ENCODE data around the gene NMD3. TPM values are rescaled to one million over a fixed set of nuclear protein-coding genes. Genes with fewer than 3 reads are reported as not detected.

NMD3 gene
- total and polyA plus RNA-seq, 2 of the 4 experiments (the other 2 are of a cell fraction) = 33.8 to 95.0 TPM

GRCh38 chr3:161265916-161266571, 44.9 kb downstream of the NMD3 start:
- Histone ChIP-seq H3K27me3 (ENCODE audit: control insufficient read depth, insufficient read depth, low read length) (no peaks in the 10 kb centered on the region), H2AFZ (replicated peaks; ENCODE audit: low read length, poor library complexity) (no peak overlapping the region), H3K4me2 (ENCODE audit: low read depth, low read length) (no peak overlapping the region), H3K9ac (ENCODE audit: low read depth, low read length) (no peak overlapping the region), H2BK15ac (ENCODE audit: low read depth, low read length) (peak overlapping the region; percentile 86), H3K9me1 (ENCODE audit: insufficient read depth, low read length) (no peaks in the 10 kb centered on the region), H2BK120ac (ENCODE audit: low read depth, low read length) (peak overlapping the region; percentile 93), H3K18ac (ENCODE audit: low read depth, low read length) (peak overlapping the region; percentile 95; the same call in 1 of the 2 replicates), H2AK5ac (ENCODE audit: low read depth, low read length) (peak overlapping the region; percentile 83), H4K91ac (ENCODE audit: insufficient read depth, low read depth, low read length) (peak overlapping the region; percentile 87), H2BK20ac (ENCODE audit: low read depth, low read length) (peak overlapping the region; percentile 63), H2AK9ac (replicated peaks; ENCODE audit: low read depth, low read length, poor library complexity) (no peak overlapping the region), H3K4me3 (ENCODE audit: insufficient read depth, low read depth, low read length) (no peak overlapping the region), H2BK5ac (ENCODE audit: low read depth, low read length, poor library complexity, severe bottlenecking) (peak overlapping the region; percentile 93), H3K27ac (ENCODE audit: insufficient read depth, low read length) (peak overlapping the region; percentile 64), H3K56ac (ENCODE audit: extremely low read depth, insufficient read depth, low read length) (peak overlapping the region; percentile 62; the same call in 1 of the 2 replicates), H4K5ac (ENCODE audit: low read depth, low read length) (peak overlapping the region; percentile 95; the same call in 1 of the 2 replicates), H3K79me1 (ENCODE audit: low read depth in 1 of 2, low read length in 2 of 2) (peaks cover 0 to 11% of the 10 kb centered on the region in 2 experiments; a peak in 3 of 4 replicates), H4K8ac (ENCODE audit: low read depth in 2 of 2, low read length in 2 of 2) (peak overlapping the region; percentile 72 to 97), H3K36me3 (ENCODE audit: control insufficient read depth, insufficient read depth, low read length) (peaks cover 5% of the 10 kb centered on the region; the same call in 1 of the 2 replicates), H3K4ac (ENCODE audit: low read depth, low read length) (peak overlapping the region; percentile 74), H4K20me1 (ENCODE audit: insufficient read depth, low read length) (no peaks in the 10 kb centered on the region), H3K4me1 (ENCODE audit: control insufficient read depth, insufficient read depth, low read length) (peaks cover 6% of the 10 kb centered on the region), H3K23ac (ENCODE audit: low read depth, low read length) (0 out of 2 replicates have a peak overlapping the region, but pooled peaks have one; percentile 14), H3K14ac (replicated peaks; ENCODE audit: low read depth, low read length) (peak overlapping the region; percentile 46), H3K9me3 (ENCODE audit: control insufficient read depth, insufficient read depth, low read length) (peaks cover 5% of the 10 kb centered on the region)
- ChIA-PET POLR2A (ENCODE audit: unreplicated experiment) (interaction anchor here (0.5 to 0.6 kb wide), 2 partner anchors 296 to 529 kb away, joined by 3 read pairs; no protein-coding TSS in a partner anchor), CTCF (interaction anchor here (0.6 kb wide), 1 partner anchor 54 kb away, joined by 3 read pairs; no protein-coding TSS in a partner anchor)
- dilution Hi-C loops (cut with HindIII; ENCODE audit: low sequenced_read_pairs, unreplicated experiment) (no loop called here), intact Hi-C loops (cut with micrococcal nuclease) (no loop called here), in situ Hi-C loops (cut with MboI; ENCODE audit: low sequenced_read_pairs) (no loop called here)
- no peak for ATAC-seq (ENCODE audit: low read depth)
- no TSS peak for BruUV-seq (replicated peaks)
- DNase-seq = peak; percentile 17
- WGBS, 2 experiments (ENCODE audit: extremely low coverage in 2 of 2, insufficient read length in 1 of 2) = no CpG with 5 or more reads among the region's 5 CpGs
- no peak for TF ChIP-seq MXI1 (IDR thresholded peaks at IDR 0.05; ENCODE audit: borderline replicate concordance, low read depth, low read length)
- TF ChIP-seq CEBPB (IDR thresholded peaks at IDR 0.05; ENCODE audit: low read depth, low read length) = no peak
- no peak for TF ChIP-seq RCOR1 (IDR thresholded peaks at IDR 0.05; ENCODE audit: insufficient replicate concordance, low read length)
- no peak for TF ChIP-seq MAFK (IDR thresholded peaks at IDR 0.05; ENCODE audit: low read depth, low read length)
- no peak for TF ChIP-seq USF2 (IDR thresholded peaks at IDR 0.05; ENCODE audit: low read depth, low read length)
- no peak for TF ChIP-seq CHD1 (IDR thresholded peaks at IDR 0.05; ENCODE audit: low read depth, low read length)
- TF ChIP-seq RAD21 (IDR thresholded peaks at IDR 0.05; ENCODE audit: low read length) = no peak
- TF ChIP-seq MAZ (IDR thresholded peaks at IDR 0.05; ENCODE audit: borderline replicate concordance, low read depth, low read length) = no peak
- TF ChIP-seq ELK1 (IDR thresholded peaks at IDR 0.05; ENCODE audit: borderline replicate concordance, low read depth, low read length) = no peak
- TF ChIP-seq BHLHE40 (IDR thresholded peaks at IDR 0.05; ENCODE audit: low read depth, low read length) = no peak
- TF ChIP-seq POLR2A (IDR thresholded peaks at IDR 0.05; ENCODE audit: low read depth, low read length) = no peak
- TF ChIP-seq NFE2L2 (IDR thresholded peaks at IDR 0.05; ENCODE audit: low read depth, low read length) = no peak
- no peak for TF ChIP-seq CTCF (conservative IDR thresholded peaks at IDR 0.05; ENCODE audit: low read depth, low read length)
- no peak for TF ChIP-seq RFX5 (IDR thresholded peaks at IDR 0.05; ENCODE audit: low read depth, low read length)
- no peak for TF ChIP-seq SMC3 (IDR thresholded peaks at IDR 0.05; ENCODE audit: low read depth, low read length)
